GM21723 (cell line): Measurements from ENCODE around the gene ZBTB7C.

Experiments
- ATAC-seq: cut with Tn5 transposase; IDR thresholded peaks from one replicate; pipeline ENCODE4 v1.9.1; 2021; ENCODE audit warnings: mild to moderate bottlenecking, moderate library complexity; ENCODE audit not compliant: unreplicated experiment

The ZBTB7C gene

DNA sequence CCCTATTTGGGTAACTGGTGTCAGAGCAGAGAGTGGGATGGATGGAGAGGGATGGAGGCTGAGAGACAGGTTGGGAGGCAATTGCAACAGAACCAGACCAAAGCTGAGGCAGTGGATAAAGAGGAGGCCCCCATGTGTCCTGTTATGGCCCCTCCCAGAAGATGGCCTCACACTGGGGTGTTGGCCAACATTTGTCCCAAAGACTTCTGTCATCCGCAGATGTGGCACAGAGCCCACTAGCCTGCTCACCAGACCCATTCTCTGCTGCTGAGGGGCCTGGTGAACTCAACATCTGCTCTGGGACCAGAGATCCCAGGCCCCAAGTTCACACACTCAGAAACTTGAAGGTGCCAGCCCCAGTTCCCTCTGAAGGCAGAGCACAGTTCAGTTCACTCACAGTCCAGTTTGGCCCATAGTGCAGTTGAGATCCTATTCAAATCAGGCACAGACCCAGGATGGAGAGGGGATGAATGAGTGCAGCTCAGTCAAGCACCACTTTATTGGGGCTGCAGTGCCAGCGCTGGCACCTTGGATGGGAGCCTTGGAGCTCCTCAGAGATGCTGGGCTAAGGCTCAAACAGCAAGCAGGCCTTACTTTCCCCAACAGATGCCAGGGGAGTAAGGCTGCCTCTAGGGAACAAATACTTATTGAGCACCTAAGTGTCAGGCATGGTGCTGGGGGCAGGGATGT is 189.2 kb downstream of the ZBTB7C start:
- ATAC-seq, result no peak

GRCh38 chr18:48219037-48219809 is 190.0 kb downstream of the ZBTB7C start:
- no peak for ATAC-seq

DNA sequence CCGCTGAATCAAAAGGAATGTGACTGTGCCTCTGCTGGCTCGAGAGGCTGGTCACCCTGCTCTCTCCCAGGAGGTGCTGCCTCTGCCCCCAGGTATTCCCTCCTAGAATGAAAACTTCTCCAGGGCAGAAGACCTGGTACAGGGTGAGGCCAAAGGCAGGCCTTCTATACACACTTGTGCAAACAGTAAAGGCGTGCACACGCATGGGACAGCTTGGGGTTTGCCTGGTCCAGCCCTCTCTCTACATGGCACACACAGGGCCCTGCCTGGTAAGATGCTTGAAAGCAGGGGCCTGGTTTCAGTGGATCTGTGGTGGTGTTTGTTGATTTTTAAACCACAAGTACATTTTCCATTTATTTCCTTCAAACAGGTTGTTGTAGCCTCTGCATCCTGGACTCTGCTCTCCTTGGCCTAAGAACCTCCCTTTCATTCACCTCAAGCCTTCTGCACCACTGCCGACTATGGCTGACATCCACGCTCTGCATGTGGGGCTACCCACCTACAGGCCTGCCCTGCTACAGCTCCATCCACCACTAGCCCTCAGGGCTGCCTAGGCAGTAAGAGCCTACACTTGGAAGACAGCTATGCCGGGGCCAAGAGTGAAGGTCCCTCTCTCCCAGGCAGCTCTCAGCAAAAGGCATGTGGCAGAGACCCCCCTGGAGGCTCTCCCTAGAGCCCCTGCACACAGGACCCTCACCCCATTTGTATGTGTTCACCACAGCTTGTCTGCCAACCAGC is 190.7 kb downstream of the ZBTB7C start:
- ATAC-seq, result no peak

GRCh38 chr18:48217258-48218250 is 191.6 kb downstream of the ZBTB7C start:
- no peak for ATAC-seq

DNA sequence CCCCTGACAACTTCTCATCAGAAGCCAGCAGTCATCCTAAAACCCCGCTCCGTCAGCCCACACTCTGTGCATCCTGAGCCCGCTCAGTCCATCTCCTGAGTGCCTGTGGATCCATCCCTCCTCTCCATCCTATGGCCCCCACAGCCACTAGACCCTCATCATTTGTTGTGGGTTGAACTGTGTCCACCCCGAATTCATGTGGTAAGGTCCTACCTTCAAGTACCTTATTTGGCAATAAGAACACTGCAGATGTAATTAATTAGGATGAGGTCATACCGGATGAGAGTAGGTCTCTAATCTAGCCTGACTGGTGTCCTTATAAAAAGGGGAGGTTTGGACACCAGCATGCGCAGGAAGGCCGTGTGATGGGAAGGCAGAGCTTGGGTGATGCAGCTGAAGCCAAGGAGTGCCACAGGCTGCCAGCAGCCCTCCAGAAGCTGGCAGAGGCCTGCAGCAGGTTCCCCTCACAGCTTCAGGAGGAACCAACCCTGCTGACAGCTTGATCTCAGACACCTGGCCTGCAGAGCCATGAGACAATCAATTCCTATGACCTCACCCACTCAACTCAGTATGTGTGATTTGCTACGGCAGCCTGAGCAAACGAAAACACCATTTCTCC is 192.4 kb downstream of the ZBTB7C start:
- no peak for ATAC-seq

DNA sequence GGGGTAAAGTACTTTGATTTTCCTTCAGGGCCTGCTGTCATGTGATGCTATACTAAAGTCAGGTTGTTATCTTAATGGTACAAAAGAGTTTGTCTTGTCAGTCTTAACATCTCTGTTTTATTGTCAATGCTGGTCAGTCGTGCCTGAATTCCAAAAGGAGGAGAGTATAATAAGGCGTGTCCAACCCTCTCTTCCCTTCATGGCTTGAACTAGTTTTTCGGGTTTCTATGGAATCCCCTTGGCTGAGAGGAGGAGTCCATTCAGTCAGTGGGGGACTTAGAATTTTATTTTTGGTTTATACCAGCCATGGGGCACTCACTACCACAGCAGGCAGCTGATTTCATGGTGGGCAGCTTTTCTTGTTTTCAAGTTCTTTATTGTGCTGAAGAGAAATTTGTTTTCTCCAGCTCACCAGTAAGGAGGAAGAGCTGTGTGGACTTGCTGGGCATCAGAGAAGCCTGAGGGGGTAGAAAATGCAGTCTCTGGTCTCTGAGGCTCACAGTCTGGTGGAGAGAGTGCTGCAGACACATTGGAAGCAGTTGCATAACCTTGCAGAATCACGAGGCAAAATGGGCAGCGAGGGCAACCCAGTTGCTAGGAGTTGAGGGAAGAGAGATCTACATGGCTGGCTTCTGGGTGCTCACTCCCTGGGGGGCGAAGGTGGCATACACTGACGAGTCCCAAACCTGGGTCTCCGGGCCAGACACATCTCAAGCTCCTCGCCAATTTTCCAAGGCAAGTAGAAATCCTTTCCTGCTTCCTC is 193.1 kb downstream of the ZBTB7C start:
- ATAC-seq, result no peak

- ATAC-seq, result no peak
These were observed 195.4 kb downstream of the ZBTB7C start for GRCh38 chr18:48213791-48214190.

DNA sequence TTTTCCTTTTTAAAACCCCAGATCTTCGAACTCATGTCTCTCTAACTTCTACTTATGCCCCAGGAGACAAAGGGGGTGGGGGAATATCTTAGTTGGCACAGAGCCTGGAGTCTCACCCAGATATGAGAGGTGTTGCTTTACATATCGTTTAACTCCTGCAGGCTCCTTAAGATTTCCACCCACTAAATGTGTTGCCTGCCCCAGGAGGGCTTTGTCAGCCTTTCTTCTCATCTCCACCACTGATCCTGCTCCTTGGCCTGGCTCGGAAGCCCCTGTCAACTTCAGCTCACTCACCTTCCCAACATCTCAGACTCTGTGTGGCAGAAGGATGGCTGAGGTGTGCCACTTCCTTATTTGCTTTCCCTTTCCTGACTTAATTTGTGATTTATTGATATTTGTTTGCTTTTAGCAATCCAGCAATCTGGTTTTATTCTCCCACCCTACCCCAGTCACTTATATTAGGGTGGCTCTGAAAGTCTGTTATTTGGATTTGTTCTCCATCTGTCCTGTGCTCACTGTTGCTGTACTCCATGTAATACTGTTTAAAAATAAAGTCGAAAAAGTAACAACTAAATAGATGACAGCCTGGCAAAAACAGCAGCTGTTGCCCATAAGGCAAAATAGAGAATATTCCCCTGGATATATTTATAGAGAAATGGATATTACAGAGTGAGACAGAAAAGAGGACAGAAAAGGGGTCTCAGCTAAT is 200.6 kb downstream of the ZBTB7C start:
- ATAC-seq, result no peak

DNA sequence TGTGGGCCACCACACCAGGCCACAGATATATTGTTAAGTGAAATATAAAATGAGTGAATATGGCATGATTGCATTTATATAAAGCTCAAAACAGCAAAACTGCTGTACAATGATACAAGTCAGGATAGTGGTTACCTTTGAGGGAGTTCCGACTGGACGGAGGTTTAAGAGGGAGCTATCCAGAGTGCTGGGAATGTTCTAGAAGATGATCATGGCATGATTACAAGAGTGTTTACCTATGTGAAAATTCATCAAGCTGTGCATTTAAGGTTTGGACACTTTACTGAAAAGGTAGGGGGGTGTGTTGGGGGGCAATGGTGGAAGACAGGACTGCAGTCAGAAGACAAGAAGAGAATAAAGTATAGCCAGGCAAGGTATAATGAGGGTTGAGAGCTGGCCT is 201.4 kb downstream of the ZBTB7C start:
- ATAC-seq, result no peak

GRCh38 chr18:48206887-48207286 is 202.3 kb downstream of the ZBTB7C start:
- no peak for ATAC-seq

DNA sequence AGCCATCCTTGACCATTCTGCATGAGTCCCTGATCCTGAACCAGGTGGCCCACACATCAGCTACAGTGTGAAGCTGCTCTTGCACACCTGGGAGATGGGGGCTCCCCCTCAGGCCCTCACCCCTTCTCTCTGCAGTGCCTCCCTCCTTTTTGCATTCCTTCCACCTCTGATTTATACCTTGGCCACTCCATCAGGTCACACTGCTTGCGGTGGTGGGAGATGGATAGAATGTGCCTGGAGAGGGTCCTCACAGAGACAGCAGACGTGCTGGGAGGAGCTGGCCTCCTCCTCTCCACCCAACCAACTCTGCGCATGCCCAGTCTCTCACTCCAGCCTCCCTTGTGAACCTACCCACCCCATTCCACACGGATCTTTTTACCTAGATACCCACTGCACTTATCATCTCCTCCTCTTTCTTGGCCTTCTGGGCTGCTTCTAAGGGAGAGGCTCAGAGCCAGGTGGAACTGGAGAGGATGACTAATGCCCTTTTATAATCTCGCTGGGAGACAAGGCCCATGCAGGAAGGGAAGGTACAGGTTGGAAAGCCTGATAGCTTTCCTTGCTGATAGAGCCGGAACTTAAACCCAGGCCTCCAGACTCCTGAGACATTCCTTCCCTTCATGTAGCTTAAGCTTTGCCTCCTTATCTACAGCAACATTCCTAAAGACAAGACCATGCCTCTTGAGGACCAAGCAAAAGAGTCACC is 205.1 kb downstream of the ZBTB7C start:
- ATAC-seq, result no peak

- ATAC-seq, result no peak
These were observed 205.8 kb downstream of the ZBTB7C start for GRCh38 chr18:48203288-48203945.

GRCh38 chr18:48202350-48203260 is 206.6 kb downstream of the ZBTB7C start:
- ATAC-seq, result no peak

- no peak for ATAC-seq
These were observed 207.2 kb downstream of the ZBTB7C start for GRCh38 chr18:48202006-48202348.

DNA sequence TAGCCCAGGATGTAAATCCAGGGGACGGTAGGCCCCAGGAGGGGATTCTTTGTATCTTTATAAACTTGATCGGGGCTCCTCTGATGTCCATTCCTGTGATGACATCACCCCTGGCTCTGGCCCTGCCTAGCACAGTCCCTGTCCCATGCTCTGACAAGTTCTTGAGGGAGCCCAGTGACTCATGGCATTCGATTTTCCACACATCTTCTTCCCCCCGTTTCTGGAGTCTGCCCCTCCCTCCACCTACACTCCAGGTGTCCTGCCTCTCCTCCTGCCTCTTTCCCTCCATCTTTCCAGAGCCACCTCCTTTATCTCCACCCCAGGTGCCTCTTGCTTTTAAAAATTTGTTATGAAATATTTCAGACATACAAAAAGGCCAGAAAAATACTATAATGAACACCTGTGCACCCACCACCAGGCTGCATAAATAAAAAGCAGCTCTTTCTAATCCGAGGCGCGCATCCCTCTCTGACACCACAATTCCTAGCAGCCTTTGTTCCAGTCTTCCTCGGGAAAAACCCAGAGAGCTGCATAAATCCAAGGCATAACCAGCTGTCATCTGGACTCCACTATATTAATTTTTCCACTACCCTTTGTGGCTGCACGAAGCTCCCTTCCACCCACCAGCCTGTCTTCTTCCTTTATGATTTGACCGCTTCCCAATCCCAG is 207.7 kb downstream of the ZBTB7C start:
- ATAC-seq, result no peak

DNA sequence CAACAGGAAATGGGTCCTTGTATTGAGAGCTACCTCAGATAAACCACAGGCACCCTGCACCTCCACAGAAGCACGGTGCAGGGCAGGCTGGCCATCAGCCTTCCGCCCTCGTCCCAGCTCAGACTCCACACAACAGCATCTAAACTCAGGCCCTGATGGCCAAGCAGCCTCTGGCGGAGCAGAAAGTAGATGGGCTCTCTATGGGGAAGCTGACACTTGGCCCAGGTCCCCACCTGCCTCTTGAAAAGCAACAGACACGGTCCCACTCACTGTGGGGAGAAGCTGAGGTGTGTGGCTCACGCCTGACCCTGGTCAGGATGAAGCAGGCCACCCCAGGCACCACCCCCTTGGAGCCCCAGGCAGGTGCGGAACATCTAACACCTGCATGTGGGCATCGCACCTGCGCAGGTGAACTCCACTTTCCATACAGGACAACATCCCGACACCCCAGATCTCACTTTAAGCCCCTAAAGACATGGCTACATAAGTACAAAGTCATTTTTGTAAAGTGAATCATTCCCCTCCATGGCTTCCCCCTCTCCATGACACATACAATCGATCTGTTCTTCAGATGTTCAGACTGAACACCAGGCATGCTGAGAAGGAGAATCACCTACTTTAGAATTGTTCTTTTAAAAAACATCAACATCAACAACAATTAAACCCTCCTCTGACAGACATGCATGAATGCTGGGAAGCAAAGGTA is 208.4 kb downstream of the ZBTB7C start:
- ATAC-seq, result no peak
